GM19351 (cell line): ENCODE data around the gene GATB.

Source experiments
- ATAC-seq: cut with Tn5 transposase; IDR thresholded peaks from one replicate; pipeline ENCODE4 v1.9.1; 2021; ENCODE audit warnings: mild to moderate bottlenecking, moderate library complexity; ENCODE audit not compliant: unreplicated experiment

The GATB gene

GRCh38 chr4:151702256-151702655 lies 58.6 kb downstream of the GATB start:
- ATAC-seq: no peak

- no peak for ATAC-seq
Measured at GRCh38 chr4:151700566-151701316, 60.1 kb downstream of the GATB start.

DNA sequence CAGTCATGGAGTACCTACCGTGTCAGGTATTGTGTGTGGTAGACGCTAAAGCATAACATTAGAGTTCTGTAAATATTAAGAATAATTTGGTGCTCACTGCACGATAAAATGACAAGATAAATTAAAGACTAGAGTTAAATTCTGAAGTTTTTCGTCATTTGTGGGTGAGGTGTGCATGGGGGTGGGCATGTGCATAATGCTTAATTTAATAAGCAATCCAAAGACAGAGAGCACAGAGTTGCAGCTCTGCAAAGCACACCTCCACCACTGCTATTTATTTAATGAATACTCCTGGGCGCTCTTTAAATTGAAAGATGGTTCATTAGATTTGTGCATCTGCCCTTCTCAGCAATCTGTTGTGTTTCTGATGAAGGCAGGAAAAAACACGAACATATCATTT lies 62.6 kb downstream of the GATB start:
- no peak for ATAC-seq

DNA sequence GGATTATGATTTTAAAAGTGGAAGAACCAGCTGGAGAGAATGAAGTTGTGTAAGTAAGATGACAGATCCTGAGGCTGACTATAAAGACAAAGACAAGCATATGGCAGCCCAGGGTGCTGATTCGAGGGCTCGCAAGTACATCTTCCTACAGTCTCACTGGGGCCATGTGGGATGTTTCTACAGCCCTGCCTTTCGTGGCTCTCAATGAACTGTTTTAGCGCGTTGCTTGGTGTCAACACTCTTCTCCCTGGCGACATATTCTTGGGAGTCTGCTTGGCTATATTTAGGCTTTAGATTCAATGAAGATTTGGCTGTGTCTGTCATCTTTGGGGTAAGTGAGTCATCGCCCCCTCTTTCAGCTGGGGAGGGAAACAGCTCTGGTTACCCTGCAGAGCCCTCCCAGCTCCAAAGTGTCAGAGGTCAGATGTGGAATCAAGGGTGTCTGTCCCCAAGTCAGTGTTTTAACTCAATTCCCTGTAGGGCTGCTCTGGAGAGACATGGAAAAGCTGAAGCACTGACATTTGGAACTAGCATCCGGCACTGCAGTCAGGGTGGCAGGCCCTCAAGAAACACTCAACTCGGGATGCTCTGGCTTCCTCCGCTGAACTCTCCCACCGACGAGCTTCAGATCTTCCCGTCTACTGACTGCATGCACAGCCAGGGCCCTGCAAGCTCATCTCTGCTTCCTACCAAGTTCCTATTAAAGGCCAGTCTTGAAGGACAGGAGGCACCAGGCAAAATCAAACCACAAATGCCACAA lies 65.7 kb downstream of the GATB start:
- no peak for ATAC-seq

- ATAC-seq: no peak
Measured at GRCh38 chr4:151692821-151693673, 67.8 kb downstream of the GATB start.

GRCh38 chr4:151692443-151692782 lies 68.4 kb downstream of the GATB start:
- no peak for ATAC-seq

- no peak for ATAC-seq
Measured at GRCh38 chr4:151691639-151692442, 69.0 kb downstream of the GATB start.

- no peak for ATAC-seq
Measured at GRCh38 chr4:151690876-151691275, 69.9 kb downstream of the GATB start.

DNA sequence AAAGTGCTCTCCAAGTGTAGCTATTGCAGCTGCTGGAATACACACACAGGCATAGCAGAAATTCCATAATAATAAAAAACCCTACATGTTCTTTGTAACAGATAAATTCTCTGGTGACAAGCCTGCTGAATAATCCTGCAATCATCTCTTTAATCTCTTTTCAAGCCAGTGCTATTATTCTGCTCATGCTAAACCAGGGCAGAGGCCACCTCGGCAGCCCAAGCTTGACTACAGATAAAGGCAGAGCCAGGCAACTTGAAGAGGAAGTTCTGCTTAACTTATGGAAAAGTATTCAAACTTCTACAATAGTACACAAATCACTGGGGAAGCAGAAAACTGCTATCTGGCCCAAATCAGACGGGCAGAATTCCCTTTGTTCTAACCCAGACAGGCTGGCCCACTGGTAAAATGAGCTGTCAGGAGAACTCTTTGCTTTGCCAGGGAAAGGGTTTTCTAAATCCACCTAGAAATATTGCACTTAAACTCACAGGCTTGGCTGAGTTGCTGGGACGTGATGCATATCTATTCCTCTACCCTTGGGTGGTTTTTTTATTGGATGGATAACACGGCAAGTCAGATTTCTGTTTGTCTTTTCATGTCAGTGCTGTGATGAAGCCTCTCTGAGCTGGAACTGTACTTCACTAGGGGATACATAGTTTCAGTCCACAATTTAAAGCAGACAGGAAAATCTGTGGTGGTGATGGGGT lies 70.5 kb downstream of the GATB start:
- ATAC-seq: no peak

- no peak for ATAC-seq
Measured at GRCh38 chr4:151689211-151689991, 71.4 kb downstream of the GATB start.

- ATAC-seq: no peak
Measured at GRCh38 chr4:151688785-151689043, 72.1 kb downstream of the GATB start.

DNA sequence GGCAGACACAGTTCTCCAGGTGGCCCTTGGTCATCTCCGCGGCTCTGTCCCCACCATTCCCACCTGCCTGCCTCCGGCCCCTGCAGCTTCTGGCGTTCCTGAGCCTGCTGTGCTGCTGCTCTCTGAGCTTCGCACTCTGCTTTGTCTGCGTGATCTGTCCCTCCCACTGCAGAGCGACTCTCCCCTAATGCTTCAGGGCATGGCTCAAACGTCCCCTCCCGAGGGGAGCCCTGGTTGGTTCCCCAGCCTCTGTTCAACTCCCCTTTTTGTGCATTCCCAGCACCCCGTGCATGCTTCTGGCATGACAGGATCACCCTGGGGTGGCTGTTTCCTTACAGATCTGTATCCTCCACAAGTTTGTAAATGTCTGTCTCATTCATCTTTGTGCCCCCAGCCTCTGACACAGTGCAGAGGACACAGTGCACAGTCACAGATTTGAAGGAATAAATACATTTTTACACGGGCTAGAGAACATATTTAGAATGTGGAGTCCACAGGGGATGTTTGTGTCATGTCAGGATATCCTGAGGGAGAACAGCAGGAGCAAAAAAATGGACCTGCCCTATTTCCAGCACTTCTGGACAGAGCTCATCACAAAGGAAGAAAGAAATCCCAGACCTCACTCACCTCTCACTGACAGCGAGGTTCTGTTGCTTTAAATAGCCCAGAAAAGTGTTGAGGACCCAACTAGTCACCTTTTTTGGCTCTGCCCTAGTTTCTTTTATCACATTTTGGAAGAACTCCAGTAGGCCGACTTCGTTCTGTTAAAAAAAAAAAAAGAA lies 72.6 kb downstream of the GATB start:
- ATAC-seq: no peak

DNA sequence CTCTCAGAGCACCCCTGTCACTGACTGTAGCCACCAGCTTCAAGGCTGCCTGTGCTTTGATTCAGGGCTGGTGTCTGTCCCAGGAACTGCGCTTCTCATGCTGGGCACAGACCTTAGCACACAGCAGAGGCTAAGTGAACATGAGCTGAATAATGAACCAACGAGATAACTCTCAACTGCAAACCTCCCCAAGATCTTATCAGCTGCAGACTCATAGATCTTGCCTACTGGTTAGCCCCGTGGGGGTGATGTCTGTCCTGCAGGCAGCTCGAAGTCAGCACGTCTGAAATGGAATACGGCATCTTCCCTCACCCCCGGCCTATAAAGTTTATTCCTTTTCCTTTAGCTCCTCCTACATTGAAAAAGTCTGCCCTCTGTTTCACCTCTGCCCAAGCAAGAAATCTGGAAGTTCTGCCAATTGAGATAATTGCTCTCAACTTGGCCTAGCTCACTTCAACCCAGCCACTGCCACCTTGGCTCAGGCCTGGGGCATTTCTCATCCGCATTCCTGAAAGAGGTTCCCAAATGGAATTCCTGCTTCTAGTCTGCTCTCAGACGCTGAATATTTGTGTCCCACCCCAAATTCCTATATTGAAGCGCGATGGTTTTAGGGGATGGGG lies 73.7 kb downstream of the GATB start:
- ATAC-seq: no peak

- ATAC-seq: no peak
Measured at GRCh38 chr4:151685303-151685702, 75.5 kb downstream of the GATB start.

- ATAC-seq: no peak
Measured at GRCh38 chr4:151681085-151681484, 79.7 kb downstream of the GATB start.

- ATAC-seq: no peak
Measured at GRCh38 chr4:151679231-151679630, 81.6 kb downstream of the GATB start.

DNA sequence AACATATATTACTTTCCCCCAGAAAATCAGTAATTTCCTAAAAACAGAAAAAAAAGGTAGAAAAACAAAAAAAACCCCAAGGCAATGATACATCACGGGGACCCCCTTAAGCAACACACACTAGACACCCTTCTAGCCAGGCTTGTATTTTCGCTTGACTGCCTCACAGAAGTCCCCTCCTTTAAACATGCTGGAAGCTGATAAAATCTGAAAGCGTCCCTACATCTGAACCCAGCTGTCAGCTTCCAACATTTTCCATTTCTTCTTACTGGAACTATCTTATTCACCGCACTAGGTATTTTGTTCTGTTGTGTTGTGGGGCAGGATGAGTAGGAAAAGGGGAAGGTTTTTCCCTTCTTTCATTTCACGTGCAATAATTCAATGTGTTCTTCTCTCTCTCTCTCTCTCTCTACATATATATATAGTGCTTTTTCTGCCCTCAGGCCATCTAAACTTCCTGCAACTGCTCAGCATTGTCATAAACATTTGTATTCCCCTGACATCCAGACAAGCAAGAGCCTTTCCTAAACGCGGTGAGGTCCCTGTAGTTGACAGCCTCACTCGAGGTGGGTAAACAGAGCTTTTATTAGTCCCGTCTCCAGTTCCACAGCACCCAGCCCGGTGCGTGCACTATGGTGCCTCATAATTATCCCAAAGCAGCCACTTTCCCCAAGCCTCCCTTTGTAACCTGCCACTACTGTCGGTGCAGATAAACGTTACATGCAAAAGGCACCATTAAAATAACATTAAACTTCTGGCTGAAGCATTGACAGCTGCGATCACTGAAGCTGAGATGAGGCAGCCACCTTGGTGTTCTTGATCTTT lies 82.5 kb downstream of the GATB start:
- ATAC-seq: no peak

GRCh38 chr4:151677193-151677592 lies 83.6 kb downstream of the GATB start:
- no peak for ATAC-seq
